Measurements from ENCODE around the gene DMBX1. TPM values are rescaled to one million over a fixed set of nuclear protein-coding genes. Genes with fewer than 3 reads are reported as not detected.

The DMBX1 gene
- total RNA-seq, 4 donors from 2014 or later = 0.25 to 0.55 (median 0.30) TPM; not detected in 1

- 74% methylated on average over 5 of the region's 5 CpGs for WGBS
- no peak for TF ChIP-seq POLR2A (IDR thresholded peaks at IDR 0.05)
- Histone ChIP-seq H3K27ac (no peak overlapping the region), H3K36me3 (no peaks in the 10 kb centered on the region), H3K4me3 (no peak overlapping the region), H3K4me1 (no peaks in the 10 kb centered on the region), H3K9me3 (no peaks in the 10 kb centered on the region), H3K27me3 (peaks cover 15% of the 10 kb centered on the region)
- no peak for DNase-seq (ENCODE audit: low spot score in 2 of 2)
Measured at GRCh38 chr1:46508757-46509156, 19.1 kb downstream of the DMBX1 start.

DNA sequence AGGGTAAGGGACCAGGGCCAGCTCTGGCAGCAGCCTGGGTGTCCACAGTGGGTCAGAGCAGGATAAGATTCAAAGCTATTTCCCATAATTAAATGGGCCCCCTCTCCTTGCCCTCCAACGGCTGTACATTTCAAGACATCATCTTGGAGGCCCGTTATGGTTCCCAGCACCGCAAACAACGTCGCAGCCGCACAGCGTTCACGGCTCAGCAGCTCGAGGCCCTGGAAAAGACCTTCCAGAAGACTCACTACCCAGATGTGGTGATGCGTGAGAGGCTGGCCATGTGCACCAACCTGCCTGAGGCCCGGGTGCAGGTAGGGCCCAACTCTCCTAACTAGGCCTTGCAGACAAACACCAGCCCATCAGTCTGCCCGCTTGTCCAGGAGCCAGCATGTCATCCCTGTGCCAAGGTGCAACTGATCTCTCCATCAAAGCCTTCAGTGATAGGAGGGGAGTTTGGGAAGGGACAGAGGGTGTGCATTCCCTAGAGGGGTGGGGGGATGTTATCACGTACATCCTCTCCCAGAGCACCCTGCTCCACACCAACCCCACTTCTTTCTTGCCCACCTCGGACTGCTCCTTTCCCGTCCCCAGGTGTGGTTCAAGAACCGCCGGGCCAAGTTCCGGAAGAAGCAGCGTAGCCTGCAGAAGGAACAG, 20.8 kb downstream of the DMBX1 start:
- Histone ChIP-seq H3K27me3 (peaks cover 16% of the 10 kb centered on the region), H3K9me3 (no peaks in the 10 kb centered on the region), H3K27ac (no peak overlapping the region), H3K4me3 (no peak overlapping the region), H3K4me1 (no peaks in the 10 kb centered on the region), H3K36me3 (no peaks in the 10 kb centered on the region)
- TF ChIP-seq EP300 (IDR thresholded peaks at IDR 0.05) (no peak), CTCF (IDR thresholded peaks at IDR 0.05) (no peak), POLR2AphosphoS5 (IDR thresholded peaks at IDR 0.05) (no peak), POLR2A (IDR thresholded peaks at IDR 0.05) (no peak)
- no peak for DNase-seq (ENCODE audit: low spot score in 2 of 2)
- WGBS = 95% methylated on average over 9 of the region's 19 CpGs

- no peak overlapping the region for H3K4me3 ChIP-seq
- WGBS = 75% methylated on average over 2 of the region's 8 CpGs
- no peak for DNase-seq (ENCODE audit: low spot score in 2 of 2)
- H3K27me3 ChIP-seq = peaks cover 16% of the 10 kb centered on the region
- H3K36me3 ChIP-seq = no peaks in the 10 kb centered on the region
- H3K9me3 ChIP-seq = no peaks in the 10 kb centered on the region
- H3K27ac ChIP-seq = no peak overlapping the region
- no peaks in the 10 kb centered on the region for H3K4me1 ChIP-seq
- no peak for TF ChIP-seq POLR2AphosphoS5 (IDR thresholded peaks at IDR 0.05)
- no peak for TF ChIP-seq POLR2A (IDR thresholded peaks at IDR 0.05)
- no peak for TF ChIP-seq CTCF (IDR thresholded peaks at IDR 0.05)
- TF ChIP-seq EP300 (IDR thresholded peaks at IDR 0.05) = no peak
Measured at GRCh38 chr1:46510998-46511365, 21.3 kb downstream of the DMBX1 start.

DNA sequence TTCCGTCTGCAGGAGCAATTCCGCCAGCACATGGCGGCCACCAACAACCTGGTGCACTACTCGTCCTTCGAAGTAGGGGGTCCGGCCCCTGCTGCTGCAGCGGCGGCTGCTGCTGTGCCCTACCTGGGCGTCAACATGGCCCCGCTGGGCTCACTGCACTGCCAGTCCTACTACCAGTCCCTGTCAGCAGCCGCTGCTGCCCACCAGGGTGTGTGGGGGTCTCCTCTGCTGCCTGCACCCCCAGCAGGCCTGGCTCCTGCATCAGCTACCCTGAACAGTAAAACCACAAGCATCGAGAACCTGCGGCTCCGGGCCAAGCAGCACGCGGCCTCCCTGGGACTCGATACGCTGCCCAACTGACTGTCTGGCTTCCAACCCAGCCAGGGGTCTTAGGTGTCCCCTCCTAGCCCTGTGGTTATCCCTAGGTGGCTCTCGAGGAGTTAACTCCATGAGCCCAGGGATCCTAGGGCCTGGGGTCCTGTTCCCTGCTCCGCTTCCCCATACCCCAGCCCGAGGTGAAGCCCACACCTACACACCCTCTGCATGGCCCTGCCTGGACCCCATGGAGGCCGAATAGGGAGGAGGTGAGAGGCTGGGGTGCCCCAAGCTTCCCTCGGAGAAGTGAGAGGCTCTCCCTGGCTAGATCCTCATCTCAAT, 22.6 kb downstream of the DMBX1 start:
- Histone ChIP-seq H3K27ac (no peak overlapping the region), H3K27me3 (peaks cover 21% of the 10 kb centered on the region), H3K36me3 (no peaks in the 10 kb centered on the region), H3K4me1 (peaks cover 11% of the 10 kb centered on the region), H3K4me3 (no peak overlapping the region), H3K9me3 (no peaks in the 10 kb centered on the region)
- 82% methylated on average over 13 of the region's 23 CpGs for WGBS
- DNase-seq (ENCODE audit: low spot score in 2 of 2) = no peak
- TF ChIP-seq CTCF (IDR thresholded peaks at IDR 0.05) (no peak), POLR2A (IDR thresholded peaks at IDR 0.05) (no peak), POLR2AphosphoS5 (IDR thresholded peaks at IDR 0.05) (no peak), EP300 (IDR thresholded peaks at IDR 0.05) (no peak)

DNA sequence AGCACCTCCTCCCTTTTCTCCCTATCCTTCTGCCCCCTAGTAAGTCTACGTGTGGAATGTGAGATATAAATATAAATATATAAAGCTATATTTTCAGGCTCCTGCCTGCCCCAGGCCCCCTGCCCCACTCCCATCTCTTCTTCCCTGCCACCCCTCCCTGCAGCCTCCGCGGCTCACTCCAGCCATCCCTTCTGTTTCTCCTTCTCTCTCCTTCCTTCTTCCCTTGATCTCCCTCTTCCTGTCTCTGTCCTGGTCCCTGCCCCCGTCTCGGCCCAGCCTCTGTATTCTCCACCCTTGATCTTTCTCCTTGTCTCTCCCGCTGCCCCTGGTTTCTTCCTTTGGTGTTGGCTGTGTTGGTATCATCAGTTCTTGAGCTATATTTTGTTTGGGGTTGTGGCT, 23.2 kb downstream of the DMBX1 start:
- WGBS = 81% methylated on average over 6 of the region's 6 CpGs

More for the DNA sequence above, 23.2 kb downstream of the DMBX1 start:
- H3K4me1 ChIP-seq = peaks cover 13% of the 10 kb centered on the region
- H3K36me3 ChIP-seq = no peaks in the 10 kb centered on the region
- H3K27me3 ChIP-seq = peaks cover 21% of the 10 kb centered on the region
- no peak for DNase-seq (ENCODE audit: low spot score in 2 of 2)
- no peaks in the 10 kb centered on the region for H3K9me3 ChIP-seq
- no peak overlapping the region for H3K4me3 ChIP-seq
- TF ChIP-seq CTCF (IDR thresholded peaks at IDR 0.05) (no peak), POLR2AphosphoS5 (IDR thresholded peaks at IDR 0.05) (no peak), POLR2A (IDR thresholded peaks at IDR 0.05) (no peak), EP300 (IDR thresholded peaks at IDR 0.05) (no peak)
- no peak overlapping the region for H3K27ac ChIP-seq

Data from suprapubic skin (tissue), 4 donors.